H1 (cell line): Measurements from ENCODE around the gene SLC12A4. TPM values are rescaled to one million over a fixed set of nuclear protein-coding genes. Genes with fewer than 3 reads are reported as not detected.

ENCODE experiments used
- CTCF ChIA-PET: fragments of 300-600 bp; sonication (Branson Sonifier 250); formaldehyde crosslinking; loops from one replicate; lab custom pipeline; 2021; ENCODE audit not compliant: partially characterized antibody; lab: Charles Lee
- POLR2A ChIA-PET: fragments of 300-600 bp; sonication (Branson Sonifier 250); formaldehyde crosslinking; loops from one replicate; lab custom pipeline; 2021; ENCODE audit warnings: inconsistent platforms; ENCODE audit not compliant: partially characterized antibody; lab: Charles Lee
- DNase-seq, 2 experiments: peaks; one replicate each; pipeline versions ENCODE4 v3.0.0 to v3.0.0-alpha.2; 2010 to 2022; ENCODE audit warnings: low spot score in 2 of 2, low read depth in 1 of 2, mixed read lengths in 1 of 2
- FAIRE-seq: peaks from 2 replicates; lab custom pipeline; 2011; peaks lifted over from hg19 to GRCh38; lab: Jason Lieb, UNC
- H2AFZ ChIP-seq: 2 replicates; pipeline ENCODE4 v1.8.1; 2012; ENCODE audit warnings: low read length, inconsistent platforms
- H2AK5ac ChIP-seq: 2 replicates; pipeline ENCODE4 v1.6.1; 2013; ENCODE audit warnings: low read depth, low read length
- H2BK120ac ChIP-seq: replicated peaks from 2 replicates; pipeline ENCODE3; 2013; ENCODE audit warnings: low read depth, low read length, inconsistent platforms
- H2BK12ac ChIP-seq: 2 replicates; pipeline ENCODE4 v1.6.1; 2013; ENCODE audit warnings: low read depth, low read length
- H2BK15ac ChIP-seq: 2 replicates; pipeline ENCODE4 v1.6.1; 2013; ENCODE audit warnings: low read length
- H2BK20ac ChIP-seq: 2 replicates; pipeline ENCODE4 v1.6.1; 2013; ENCODE audit warnings: low read length
- H2BK5ac ChIP-seq: 2 replicates; pipeline ENCODE4 v1.6.1; 2013; ENCODE audit warnings: low read depth, low read length
- H3K14ac ChIP-seq: 2 replicates; pipeline ENCODE4 v1.6.1; 2013; ENCODE audit warnings: inconsistent platforms; ENCODE audit not compliant: insufficient read length
- H3K18ac ChIP-seq: 2 replicates; pipeline ENCODE4 v1.6.1; 2013; ENCODE audit warnings: low read length; ENCODE audit errors: extremely low read depth
- H3K23ac ChIP-seq: 2 replicates; pipeline ENCODE4 v1.6.1; 2013; ENCODE audit warnings: inconsistent platforms; ENCODE audit not compliant: insufficient read length
- H3K23me2 ChIP-seq: 2 replicates; pipeline ENCODE4 v1.6.1; 2013; ENCODE audit warnings: low read depth, low read length
- H3K27ac ChIP-seq: 2 replicates; pipeline ENCODE4 v1.6.1; 2011; ENCODE audit warnings: low read depth, low read length, inconsistent platforms
- H3K27me3 ChIP-seq, 4 experiments: replicated peaks in 1 of 4; 1 replicate in 1 of 4; 2 replicates in 3 of 4; pipeline versions ENCODE4 v1.6.1 to v1.8.1; 2011 to 2013; ENCODE audit warnings: low read length in 3 of 4, mild to moderate bottlenecking in 3 of 4, inconsistent platforms in 2 of 4, mixed read lengths in 2 of 4, moderate library complexity in 1 of 4; ENCODE audit not compliant: control insufficient read depth in 3 of 4, insufficient read depth in 3 of 4; ENCODE audit errors: extremely low read depth in 1 of 4
- H3K36me3 ChIP-seq, 4 experiments: 2 replicates each; pipeline versions ENCODE4 v1.6.1 to v1.8.1; 2011 to 2013; ENCODE audit warnings: mild to moderate bottlenecking in 4 of 4, low read length in 3 of 4, moderate library complexity in 2 of 4, control low read depth in 1 of 4, inconsistent platforms in 1 of 4; ENCODE audit not compliant: insufficient read depth in 4 of 4, control insufficient read depth in 2 of 4
- H3K4ac ChIP-seq: replicated peaks from 2 replicates; pipeline ENCODE3; 2013; ENCODE audit warnings: low read length, low read depth, mixed read lengths, inconsistent platforms; ENCODE audit not compliant: insufficient read length
- H3K4me1 ChIP-seq, 4 experiments: replicated peaks in 1 of 4; 1 replicate in 1 of 4; 2 replicates in 3 of 4; pipeline versions ENCODE4 v1.6.1 to v1.8.1; 2011 to 2013; ENCODE audit warnings: low read length in 3 of 4, inconsistent platforms in 2 of 4, mixed read lengths in 1 of 4; ENCODE audit not compliant: insufficient read depth in 4 of 4, control insufficient read depth in 3 of 4
- H3K4me2 ChIP-seq, 2 experiments: 2 replicates each; pipeline versions ENCODE4 v1.6.1 to v1.8.1; 2011 to 2013; ENCODE audit warnings: low read depth in 2 of 2, low read length in 2 of 2, control low read depth in 1 of 2, inconsistent platforms in 1 of 2, mild to moderate bottlenecking in 1 of 2; ENCODE audit not compliant: insufficient read depth in 1 of 2
- H3K4me3 ChIP-seq, 4 experiments: fragments of 200-600, 300-600 bp in 1 of 4; sonication (generic), shearing (Covaris generic), sonication (Bioruptor Twin) in 1 of 4; 2 replicates each; pipeline versions ENCODE4 v1.5.1 to v1.8.1; 2011 to 2016; ENCODE audit warnings: low read length in 4 of 4, low read depth in 3 of 4, control low read depth in 2 of 4, inconsistent platforms in 2 of 4, mild to moderate bottlenecking in 2 of 4, mixed read lengths in 1 of 4, moderate library complexity in 1 of 4; ENCODE audit not compliant: insufficient read depth in 2 of 4; ENCODE audit errors: extremely low read depth in 1 of 4
- H3K56ac ChIP-seq: replicated peaks from 2 replicates; pipeline ENCODE3; 2013; ENCODE audit warnings: low read depth, mild to moderate bottlenecking, mixed read lengths, low read length, inconsistent platforms; ENCODE audit not compliant: insufficient read length
- H3K79me1 ChIP-seq: 2 replicates; pipeline ENCODE4 v1.6.1; 2013; ENCODE audit warnings: low read depth, low read length, control low read depth
- H3K79me2 ChIP-seq, 2 experiments: 2 replicates each; pipeline versions ENCODE4 v1.6.1 to v1.8.1; 2012 to 2013; ENCODE audit warnings: low read length in 2 of 2, mild to moderate bottlenecking in 2 of 2, inconsistent platforms in 1 of 2; ENCODE audit not compliant: insufficient read depth in 2 of 2, control insufficient read depth in 1 of 2
- H3K9ac ChIP-seq, 4 experiments: replicated peaks in 1 of 4; 1 replicate in 1 of 4; 2 replicates in 3 of 4; pipeline versions ENCODE4 v1.6.1 to v1.8.1; 2011 to 2013; ENCODE audit warnings: low read depth in 3 of 4, low read length in 3 of 4, control low read depth in 2 of 4, mild to moderate bottlenecking in 2 of 4, moderate library complexity in 2 of 4, inconsistent platforms in 1 of 4; ENCODE audit errors: extremely low read depth in 1 of 4
- H3K9me3 ChIP-seq, 2 experiments: 2 replicates each; pipeline versions ENCODE4 v1.6.1 to v1.8.1; 2012 to 2013; ENCODE audit warnings: mild to moderate bottlenecking in 2 of 2, moderate library complexity in 2 of 2, control low read depth in 1 of 2, inconsistent platforms in 1 of 2, low read depth in 1 of 2, low read length in 1 of 2, mixed read lengths in 1 of 2; ENCODE audit not compliant: insufficient read depth in 2 of 2
- H4K20me1 ChIP-seq, 2 experiments: replicated peaks in 1 of 2; 2 replicates each; pipeline versions ENCODE3 to v1.8.1; 2011 to 2013; ENCODE audit warnings: inconsistent platforms in 2 of 2, low read length in 2 of 2, mild to moderate bottlenecking in 1 of 2; ENCODE audit not compliant: insufficient read depth in 2 of 2, control insufficient read depth in 1 of 2
- H4K5ac ChIP-seq: 2 replicates; pipeline ENCODE4 v1.6.1; 2013; ENCODE audit warnings: low read length, low read depth, mixed read lengths, inconsistent platforms; ENCODE audit not compliant: insufficient read length
- H4K8ac ChIP-seq: 2 replicates; pipeline ENCODE4 v1.8.0; 2013; ENCODE audit warnings: mild to moderate bottlenecking, moderate library complexity, low read length, inconsistent platforms; ENCODE audit not compliant: insufficient read depth; ENCODE audit errors: extremely low read depth
- H4K91ac ChIP-seq: replicated peaks from 2 replicates; pipeline ENCODE3; 2013; ENCODE audit warnings: low read length, mixed read lengths, inconsistent platforms; ENCODE audit not compliant: insufficient read length
- CEBPB ChIP-seq: IDR thresholded peaks from 2 replicates; pipeline ENCODE4 v1.6.1; 2012; ENCODE audit warnings: low read depth, low read length
- EGR1 ChIP-seq: IDR thresholded peaks from 2 replicates; pipeline ENCODE4 v1.6.1; 2011; ENCODE audit warnings: low read depth, low read length, borderline replicate concordance
- EZH2 ChIP-seq: fragments of 200-600 bp; sonication (generic); IDR thresholded peaks from 2 replicates; pipeline ENCODE4 v1.7.1; 2012; ENCODE audit warnings: low read depth, mild to moderate bottlenecking, moderate library complexity, low read length, inconsistent platforms; ENCODE audit not compliant: severe bottlenecking
- GABPA ChIP-seq: IDR thresholded peaks from 2 replicates; pipeline ENCODE4 v1.6.1; 2011; ENCODE audit warnings: mild to moderate bottlenecking, low read length, moderate library complexity, borderline replicate concordance; ENCODE audit not compliant: insufficient read depth
- GTF2F1 ChIP-seq: IDR thresholded peaks from 2 replicates; pipeline ENCODE4 v1.6.1; 2012; ENCODE audit warnings: low read depth, low read length, improper control_type of control experiment, borderline replicate concordance
- JUN ChIP-seq: IDR thresholded peaks from 2 replicates; pipeline ENCODE4 v1.6.1; 2011; ENCODE audit warnings: low read depth, mild to moderate bottlenecking, improper control_type of control experiment, low read length
- KDM1A ChIP-seq: fragments of 200-600, 300-600 bp; sonication (generic); IDR thresholded peaks from 2 replicates; pipeline ENCODE4 v1.7.1; 2016; ENCODE audit warnings: mild to moderate bottlenecking, low read length, borderline replicate concordance
- KDM5A ChIP-seq: fragments of 200-600 bp; IDR thresholded peaks from 2 replicates; pipeline ENCODE4 v1.7.1; 2012; ENCODE audit warnings: mild to moderate bottlenecking, low read length, inconsistent platforms, mixed read lengths
- MAX ChIP-seq: IDR thresholded peaks from 2 replicates; pipeline ENCODE4 v1.6.1; 2012; ENCODE audit warnings: inconsistent platforms
- SRF ChIP-seq: IDR thresholded peaks from 2 replicates; pipeline ENCODE4 v1.6.1; 2011; ENCODE audit warnings: mild to moderate bottlenecking, low read depth, low read length, moderate library complexity
- TAF1 ChIP-seq: IDR thresholded peaks from 2 replicates; pipeline ENCODE4 v1.6.1; 2011; ENCODE audit warnings: mild to moderate bottlenecking, low read depth, low read length
- TBP ChIP-seq: IDR thresholded peaks from 2 replicates; pipeline ENCODE4 v1.6.1; 2011; ENCODE audit warnings: low read depth, low read length, improper control_type of control experiment
- USF2 ChIP-seq: IDR thresholded peaks from 2 replicates; pipeline ENCODE4 v1.6.1; 2011; ENCODE audit warnings: low read length, improper control_type of control experiment
- YY1 ChIP-seq: IDR thresholded peaks from 2 replicates; pipeline ENCODE4 v1.6.1; 2011; ENCODE audit warnings: low read depth, mild to moderate bottlenecking, low read length
- WGBS, 2 experiments: shearing (Covaris generic) in 1 of 2; methylation state at CpG; one replicate each; pipeline versions ENCODE4 v1.1.6 to v1.1.7; 2013 to 2015; ENCODE audit warnings: low lambda C conversion rate in 2 of 2, mixed read lengths in 2 of 2, inconsistent platforms in 1 of 2, low coverage in 1 of 2, missing lambda C conversion rate in 1 of 2; ENCODE audit not compliant: insufficient replicate concordance in 2 of 2, insufficient coverage in 1 of 2, insufficient read length in 1 of 2; ENCODE audit errors: extremely low coverage in 1 of 2, missing lambda C conversion rate in 1 of 2; 5-methylcytosine and 5-hydroxymethylcytosine counted together
- polyA plus RNA-seq, 7 experiments: library from polyadenylated mRNA; depleted of rRNA in 3 of 7; stranded (reverse) in 5 of 7; unstranded in 2 of 7; fragments of >200 nt in 5 of 7; fragments of 200-250 nt in 2 of 7; gene quantifications; 1 replicate in 5 of 7; 2 replicates in 1 of 7; 4 replicates in 1 of 7; pipeline versions ENCODE4 v1.2.1 to v1.2.3, GENCODE V29; 2011 to 2013; ENCODE audit warnings: missing spikeins in 2 of 7, mixed read lengths in 2 of 7
- total RNA-seq: library from RNA; stranded (reverse); fragmentation: NEBNext Ultra II Directional; extraction: Animal tissue kit (Norgen Biotek cat#: 25700); gene quantifications from 2 replicates; pipeline ENCODE4 v1.2.1, GENCODE V29; 2021

The SLC12A4 gene
- total and polyA plus RNA-seq, 2 of the 8 experiments (the other 6 are each of a cell fraction or from before 2014, with no cell fraction given): 41.3 to 49.3 TPM

DNA sequence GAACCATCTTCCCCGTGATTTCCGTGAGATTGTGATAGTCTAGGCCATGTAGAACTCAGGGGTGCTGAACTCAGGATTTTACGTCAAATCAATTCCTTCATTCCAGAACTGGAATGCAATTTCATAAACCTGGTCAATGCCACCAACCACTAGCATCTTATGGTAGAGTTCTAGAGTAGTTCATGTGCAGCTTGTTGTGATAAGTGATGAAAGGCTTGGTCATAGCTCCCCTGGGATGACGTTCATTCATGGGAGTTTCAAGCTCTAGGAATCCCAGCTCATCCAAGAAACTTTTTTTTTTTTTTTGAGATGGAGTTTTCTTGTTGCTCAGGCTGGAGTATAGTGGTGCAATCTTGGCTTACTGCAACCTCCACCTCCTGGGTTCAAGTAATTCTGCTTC lies 34.6 kb upstream of the SLC12A4 start:
- ChIA-PET CTCF (interaction anchor here (0.6 to 1.8 kb wide), 5 partner anchors 12 to 1751 kb away, joined by 3 to 5 read pairs (median 4); partner anchors contain the start of genes DDX28 and DUS2), POLR2A (interaction anchor here (4.5 kb wide), 1 partner anchor 20 kb away, joined by 23 read pairs; the partner anchor contains the start of genes DDX28 and DUS2)
- Histone ChIP-seq H3K79me1 (no peaks in the 10 kb centered on the region; the same call in 1 of the 2 replicates), H3K9me3 (no peaks in the 10 kb centered on the region), H2BK12ac (no peak overlapping the region), H3K18ac (no peak overlapping the region), H2BK15ac (no peak overlapping the region), H2BK120ac (no peak overlapping the region), H2AK5ac (no peak overlapping the region), H3K4ac (no peak overlapping the region), H3K9ac (no peak overlapping the region), H2AFZ (no peak overlapping the region), H3K79me2 (no peaks in the 10 kb centered on the region), H3K56ac (no peak overlapping the region), H3K23me2 (no peaks in the 10 kb centered on the region), H4K5ac (no peak overlapping the region), H3K4me1 (no peaks in the 10 kb centered on the region; a peak in 1 of 7 replicates), H3K36me3 (no peaks in the 10 kb centered on the region), H3K4me3 (no peak overlapping the region), H3K23ac (no peak overlapping the region), H4K91ac (no peak overlapping the region), H2BK5ac (no peak overlapping the region), H3K27me3 (no peaks in the 10 kb centered on the region), H3K14ac (no peak overlapping the region), H3K27ac (no peak overlapping the region), H4K20me1 (no peaks in the 10 kb centered on the region), H2BK20ac (no peak overlapping the region), H3K4me2 (no peak overlapping the region), H4K8ac (no peak overlapping the region)
- 89% methylated on average over 4 of the region's 4 CpGs; no CpG with 5 or more reads in 1 of the 2 experiments for WGBS, 2 experiments
- FAIRE-seq (no peak), DNase-seq (no peak)
- TF ChIP-seq TAF1 (no peak), JUN (no peak), GABPA (no peak), GTF2F1 (no peak), SRF (no peak), KDM1A (no peak), EGR1 (no peak), USF2 (no peak), MAX (no peak), YY1 (no peak), CEBPB (no peak), TBP (no peak), EZH2 (no peak), KDM5A (no peak)
